AG10803 (cell line): ENCODE data around the gene STEAP2.

Experiments
- DNase-seq: peaks from one replicate; pipeline ENCODE4 v3.0.0; 2010; ENCODE audit warnings: low read depth
- H3K4me3 ChIP-seq: 2 replicates; pipeline ENCODE4 v1.5.1; 2011; ENCODE audit warnings: mild to moderate bottlenecking, low read length, control low read depth
- TF ChIP-seq, protein P1 (sequence below): conservative IDR thresholded peaks from 2 replicates; pipeline ENCODE4 v1.5.1; 2011; ENCODE audit warnings: mild to moderate bottlenecking, low read length, control low read depth, inconsistent platforms

Gene STEAP2

DNA sequence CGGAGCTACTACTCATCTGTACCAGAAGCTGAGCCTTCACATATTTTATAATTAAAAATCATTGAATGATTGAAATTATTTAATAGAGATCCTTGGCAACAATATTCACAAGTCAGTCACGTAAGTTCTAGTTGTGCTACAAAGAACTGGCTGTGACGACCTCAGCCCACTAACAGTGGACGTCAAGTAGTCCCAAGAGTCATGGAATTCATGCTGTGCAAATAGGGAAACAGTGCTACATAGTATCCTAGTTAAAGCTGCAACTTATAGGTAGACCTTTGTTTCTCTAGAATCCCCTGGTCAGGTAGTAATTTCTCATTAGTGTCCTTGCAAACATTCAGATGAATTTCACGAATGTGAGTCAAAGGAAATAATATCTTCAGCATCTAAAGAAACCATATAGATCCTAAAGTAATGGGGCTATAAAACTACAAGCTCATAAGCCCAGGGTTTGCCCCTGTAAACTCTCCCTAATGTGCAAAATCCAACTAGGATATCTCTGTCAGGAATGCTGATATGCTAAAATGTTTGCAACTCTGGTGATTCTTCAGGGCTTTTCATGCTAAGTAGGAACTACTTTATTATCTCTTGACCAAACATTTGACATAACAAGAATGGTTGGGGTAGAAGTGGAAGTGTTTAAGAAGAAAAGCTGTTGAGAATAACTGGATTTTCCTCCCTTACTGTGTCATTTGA lies 64.6 kb downstream of the STEAP2 start:
- no peak for DNase-seq
- TF ChIP-seq, protein P1, sequence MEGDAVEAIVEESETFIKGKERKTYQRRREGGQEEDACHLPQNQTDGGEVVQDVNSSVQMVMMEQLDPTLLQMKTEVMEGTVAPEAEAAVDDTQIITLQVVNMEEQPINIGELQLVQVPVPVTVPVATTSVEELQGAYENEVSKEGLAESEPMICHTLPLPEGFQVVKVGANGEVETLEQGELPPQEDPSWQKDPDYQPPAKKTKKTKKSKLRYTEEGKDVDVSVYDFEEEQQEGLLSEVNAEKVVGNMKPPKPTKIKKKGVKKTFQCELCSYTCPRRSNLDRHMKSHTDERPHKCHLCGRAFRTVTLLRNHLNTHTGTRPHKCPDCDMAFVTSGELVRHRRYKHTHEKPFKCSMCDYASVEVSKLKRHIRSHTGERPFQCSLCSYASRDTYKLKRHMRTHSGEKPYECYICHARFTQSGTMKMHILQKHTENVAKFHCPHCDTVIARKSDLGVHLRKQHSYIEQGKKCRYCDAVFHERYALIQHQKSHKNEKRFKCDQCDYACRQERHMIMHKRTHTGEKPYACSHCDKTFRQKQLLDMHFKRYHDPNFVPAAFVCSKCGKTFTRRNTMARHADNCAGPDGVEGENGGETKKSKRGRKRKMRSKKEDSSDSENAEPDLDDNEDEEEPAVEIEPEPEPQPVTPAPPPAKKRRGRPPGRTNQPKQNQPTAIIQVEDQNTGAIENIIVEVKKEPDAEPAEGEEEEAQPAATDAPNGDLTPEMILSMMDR = no peak
- no peak overlapping the region for H3K4me3 ChIP-seq
